ENCODE data around the gene KCNK15.

DNA sequence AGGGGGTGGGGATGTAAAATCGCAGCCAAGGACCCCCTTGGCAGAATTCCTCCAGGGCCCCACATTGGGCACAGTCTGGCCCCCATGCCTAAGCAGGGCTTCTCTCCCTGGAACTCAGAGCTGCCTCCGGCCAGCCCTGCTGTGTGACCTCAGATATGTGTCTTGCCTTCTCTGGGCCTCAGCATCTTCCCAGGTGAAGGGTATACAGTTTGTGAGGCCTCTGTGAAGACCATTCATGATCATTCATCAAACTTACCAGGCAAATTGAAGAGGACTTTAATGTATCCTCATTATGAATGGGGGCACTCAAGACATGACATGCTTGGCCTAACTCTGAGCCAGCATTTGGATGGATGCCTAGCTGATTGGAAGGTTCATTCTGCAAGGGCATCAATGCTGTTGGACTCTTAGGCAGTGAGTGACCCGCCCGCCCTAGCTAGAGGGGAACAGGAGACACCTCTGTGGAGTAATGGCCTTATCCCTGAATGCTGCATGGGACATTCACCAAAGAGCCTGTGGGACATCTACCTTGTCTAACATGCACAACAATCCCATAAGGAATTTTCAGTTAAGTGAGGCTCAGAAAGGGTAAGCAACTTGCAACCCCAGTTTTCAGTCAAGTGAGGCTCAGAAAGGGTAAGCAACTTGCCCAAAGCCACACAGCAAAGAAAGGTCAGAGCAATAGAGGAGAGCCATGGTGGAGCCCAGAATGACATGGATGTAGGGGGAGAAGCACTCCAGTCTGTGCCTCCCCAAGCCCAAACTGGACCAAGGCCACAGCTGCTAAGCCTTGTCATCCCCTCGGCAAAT, 30.0 kb upstream of the KCNK15 start:
- TF ChIP-seq, protein P1, sequence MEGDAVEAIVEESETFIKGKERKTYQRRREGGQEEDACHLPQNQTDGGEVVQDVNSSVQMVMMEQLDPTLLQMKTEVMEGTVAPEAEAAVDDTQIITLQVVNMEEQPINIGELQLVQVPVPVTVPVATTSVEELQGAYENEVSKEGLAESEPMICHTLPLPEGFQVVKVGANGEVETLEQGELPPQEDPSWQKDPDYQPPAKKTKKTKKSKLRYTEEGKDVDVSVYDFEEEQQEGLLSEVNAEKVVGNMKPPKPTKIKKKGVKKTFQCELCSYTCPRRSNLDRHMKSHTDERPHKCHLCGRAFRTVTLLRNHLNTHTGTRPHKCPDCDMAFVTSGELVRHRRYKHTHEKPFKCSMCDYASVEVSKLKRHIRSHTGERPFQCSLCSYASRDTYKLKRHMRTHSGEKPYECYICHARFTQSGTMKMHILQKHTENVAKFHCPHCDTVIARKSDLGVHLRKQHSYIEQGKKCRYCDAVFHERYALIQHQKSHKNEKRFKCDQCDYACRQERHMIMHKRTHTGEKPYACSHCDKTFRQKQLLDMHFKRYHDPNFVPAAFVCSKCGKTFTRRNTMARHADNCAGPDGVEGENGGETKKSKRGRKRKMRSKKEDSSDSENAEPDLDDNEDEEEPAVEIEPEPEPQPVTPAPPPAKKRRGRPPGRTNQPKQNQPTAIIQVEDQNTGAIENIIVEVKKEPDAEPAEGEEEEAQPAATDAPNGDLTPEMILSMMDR (IDR thresholded peaks at IDR 0.05): no peak
- TF ChIP-seq POLR2A (IDR thresholded peaks at IDR 0.05): no peak

Data from Peyer's patch (tissue), 4 donors.